Neuronal stem cell (in vitro differentiated cells): ENCODE measurements around the gene CCDC68. TPM values are rescaled to one million over a fixed set of nuclear protein-coding genes. Genes with fewer than 3 reads are reported as not detected.
A peak's percentile ranks its signal among the peaks of the same experiment; 100 is the strongest.

Experiments
- DNase-seq: peaks from one replicate; pipeline ENCODE4 v3.0.0-alpha.2; 2013; ENCODE audit warnings: low spot score
- H2AFZ ChIP-seq: one replicate; pipeline ENCODE4 v1.6.1; 2013; ENCODE audit warnings: mild to moderate bottlenecking, low read length, inconsistent platforms
- H2AK5ac ChIP-seq: 2 replicates; pipeline ENCODE4 v1.6.1; 2013; ENCODE audit warnings: low read depth, mild to moderate bottlenecking, inconsistent platforms, low read length, moderate library complexity, mixed read lengths
- H2BK120ac ChIP-seq: 2 replicates; pipeline ENCODE4 v1.6.1; 2013; ENCODE audit warnings: low read depth, mild to moderate bottlenecking, inconsistent platforms, low read length, moderate library complexity, mixed read lengths
- H2BK12ac ChIP-seq: one replicate; pipeline ENCODE4 v1.6.1; 2013; ENCODE audit warnings: low read length, inconsistent platforms
- H2BK15ac ChIP-seq: 2 replicates; pipeline ENCODE4 v1.6.1; 2013; ENCODE audit warnings: mild to moderate bottlenecking, low read length, inconsistent platforms, mixed read lengths
- H2BK5ac ChIP-seq: one replicate; pipeline ENCODE4 v1.6.1; 2013; ENCODE audit warnings: inconsistent platforms, mild to moderate bottlenecking, low read length, moderate library complexity
- H3K14ac ChIP-seq: one replicate; pipeline ENCODE4 v1.6.1; 2013; ENCODE audit warnings: low read length, inconsistent platforms
- H3K18ac ChIP-seq: 2 replicates; pipeline ENCODE4 v1.6.1; 2013; ENCODE audit warnings: low read length, inconsistent platforms
- H3K23ac ChIP-seq: 2 replicates; pipeline ENCODE4 v1.6.1; 2013; ENCODE audit warnings: low read depth, mild to moderate bottlenecking, mixed read lengths, low read length, inconsistent platforms; ENCODE audit not compliant: poor library complexity
- H3K27ac ChIP-seq: replicated peaks from 3 replicates; pipeline ENCODE4 v1.5.1; 2013; ENCODE audit warnings: low read length, inconsistent platforms
- H3K27me3 ChIP-seq, 3 experiments: 2 replicates each; pipeline ENCODE4 v1.6.1; 2013; ENCODE audit warnings: low read length in 3 of 3, mild to moderate bottlenecking in 2 of 3, inconsistent platforms in 1 of 3, low read depth in 1 of 3, mixed read lengths in 1 of 3, moderate library complexity in 1 of 3; ENCODE audit not compliant: control insufficient read depth in 3 of 3, insufficient read depth in 3 of 3
- H3K36me3 ChIP-seq, 2 donors: replicated peaks in 1 of 2; 2 replicates each; pipeline ENCODE4 v1.6.1; 2013; ENCODE audit warnings: low read length in 2 of 2; ENCODE audit not compliant: control insufficient read depth in 2 of 2, insufficient read depth in 2 of 2
- H3K4ac ChIP-seq: 2 replicates; pipeline ENCODE4 v1.6.1; 2013; ENCODE audit warnings: inconsistent platforms, mild to moderate bottlenecking, low read length, moderate library complexity
- H3K4me1 ChIP-seq, 2 donors: 1 replicate in 1 of 2; 2 replicates in 1 of 2; pipeline ENCODE4 v1.6.1; 2013; ENCODE audit warnings: low read length in 2 of 2, low read depth in 1 of 2; ENCODE audit not compliant: control insufficient read depth in 2 of 2, insufficient read depth in 1 of 2
- H3K4me2 ChIP-seq: one replicate; pipeline ENCODE4 v1.6.1; 2013; ENCODE audit warnings: mild to moderate bottlenecking, low read length, inconsistent platforms; ENCODE audit not compliant: insufficient read depth, poor library complexity, severe bottlenecking
- H3K4me3 ChIP-seq, 2 donors: 2 replicates each; pipeline ENCODE4 v1.5.1; 2013; ENCODE audit warnings: low read length in 2 of 2, mild to moderate bottlenecking in 2 of 2, inconsistent platforms in 1 of 2, moderate library complexity in 1 of 2
- H3K79me1 ChIP-seq: one replicate; pipeline ENCODE4 v1.6.1; 2013; ENCODE audit warnings: low read depth, mild to moderate bottlenecking, inconsistent platforms, low read length, moderate library complexity
- H3K9ac ChIP-seq: one replicate; pipeline ENCODE4 v1.6.1; 2013; ENCODE audit warnings: mild to moderate bottlenecking, low read depth, low read length, inconsistent platforms; ENCODE audit not compliant: poor library complexity
- H3K9me3 ChIP-seq, 2 donors: replicated peaks in 1 of 2; 2 replicates each; pipeline versions ENCODE3 to v1.6.1; 2013; ENCODE audit warnings: low read length in 2 of 2, mild to moderate bottlenecking in 2 of 2, inconsistent platforms in 1 of 2, low read depth in 1 of 2, mixed read lengths in 1 of 2, moderate library complexity in 1 of 2; ENCODE audit not compliant: control insufficient read depth in 2 of 2, insufficient read depth in 1 of 2
- H4K8ac ChIP-seq: one replicate; pipeline ENCODE4 v1.6.1; 2013; ENCODE audit warnings: low read depth, mild to moderate bottlenecking, inconsistent platforms, low read length, moderate library complexity
- H4K91ac ChIP-seq: one replicate; pipeline ENCODE4 v1.6.1; 2013; ENCODE audit warnings: low read length, low read depth, mild to moderate bottlenecking, inconsistent platforms; ENCODE audit not compliant: poor library complexity
- WGBS, 2 donors: extraction: QIAGEN DNeasy Blood & Tissue Kit; methylation state at CpG; one replicate each; pipeline ENCODE4 v1.1.7; 2013; ENCODE audit warnings: missing lambda C conversion rate in 2 of 2, mixed read lengths in 1 of 2; ENCODE audit not compliant: insufficient read length in 2 of 2, insufficient replicate concordance in 1 of 2; ENCODE audit errors: extremely low coverage in 2 of 2; 5-methylcytosine and 5-hydroxymethylcytosine counted together
- polyA plus RNA-seq, 2 experiments: library from polyadenylated mRNA; stranded (reverse); fragments of 200-250 nt; gene quantifications; one replicate each; pipeline ENCODE4 v1.2.3, GENCODE V29; 2013

The CCDC68 gene
- 0.13 TPM for polyA plus RNA-seq (2013, experiment 1 of 2)
- 0.11 TPM for polyA plus RNA-seq (2013, experiment 2 of 2)

GRCh38 chr18:54958704-54959625 lies at the start of gene CCDC68:
Gene CCDC68, minus strand, starts transcription at chr18:54959461. Its CDS starts 16,670 bp downstream, at chr18:54942791.
- no CpG with 5 or more reads among the region's 58 CpGs for WGBS, 2 donors
- peak within 1 kb of the TSS in 1 of 2 donors; percentile 82 for H3K4me3 ChIP-seq
- H4K8ac ChIP-seq, result no peak within 1 kb of the TSS

GRCh38 chr18:55007602-55008001 lies 48.3 kb upstream of the CCDC68 start:
- no peak overlapping the region for H3K4me3 ChIP-seq
- no peak overlapping the region for H3K18ac ChIP-seq

More at GRCh38 chr18:54958704-54959625, at the start of gene CCDC68:
- Histone ChIP-seq H4K91ac (no peak within 1 kb of the TSS), H3K9me3 (no peaks in the 10 kb centered on the region), H3K4me1 (no peaks in the 10 kb centered on the region), H2BK15ac (no peak within 1 kb of the TSS), H2AFZ (no peak within 1 kb of the TSS), H3K9ac (no peak within 1 kb of the TSS), H3K79me1 (no peaks in the 10 kb centered on the region), H2BK120ac (no peak within 1 kb of the TSS), H3K27me3 (peaks cover 0 to 4% (median 0%) of the 10 kb centered on the region in 3 experiments), H3K23ac (no peak within 1 kb of the TSS), H2AK5ac (no peak within 1 kb of the TSS), H2BK5ac (no peak within 1 kb of the TSS), H3K27ac (no peak within 1 kb of the TSS), H3K4me2 (peak within 1 kb of the TSS; percentile 56), H3K18ac (peak within 1 kb of the TSS; percentile 81), H3K14ac (no peak within 1 kb of the TSS), H2BK12ac (no peak within 1 kb of the TSS), H3K36me3 (no peaks in the 10 kb centered on the region), H3K4ac (no peak within 1 kb of the TSS)
- peak; percentile 21 for DNase-seq

GRCh38 chr18:55003695-55004094 lies 44.4 kb upstream of the CCDC68 start:
- Histone ChIP-seq H2BK5ac (no peak overlapping the region), H2BK15ac (no peak overlapping the region), H3K9ac (no peak overlapping the region), H3K9me3 (no peaks in the 10 kb centered on the region), H3K4me3 (no peak overlapping the region), H3K79me1 (no peaks in the 10 kb centered on the region), H2AK5ac (no peak overlapping the region), H3K23ac (no peak overlapping the region), H3K36me3 (no peaks in the 10 kb centered on the region), H3K14ac (no peak overlapping the region), H3K4me2 (no peak overlapping the region), H4K91ac (no peak overlapping the region), H3K27me3 (peaks cover 0 to 4% (median 0%) of the 10 kb centered on the region in 3 experiments), H2BK120ac (no peak overlapping the region), H3K27ac (no peak overlapping the region), H4K8ac (no peak overlapping the region), H3K18ac (no peak overlapping the region), H2AFZ (no peak overlapping the region), H2BK12ac (no peak overlapping the region), H3K4ac (no peak overlapping the region), H3K4me1 (peaks cover 0 to 1% of the 10 kb centered on the region in 2 donors)
- no peak for DNase-seq
- WGBS, 2 donors, result no CpG with 5 or more reads among the region's 5 CpGs

More at GRCh38 chr18:55007602-55008001, 48.3 kb upstream of the CCDC68 start:
- Histone ChIP-seq H2BK15ac (no peak overlapping the region), H3K9me3 (no peaks in the 10 kb centered on the region), H2BK12ac (no peak overlapping the region), H3K23ac (no peak overlapping the region), H3K4me1 (no peaks in the 10 kb centered on the region), H3K14ac (no peak overlapping the region), H3K4ac (no peak overlapping the region), H3K27me3 (peaks cover 0 to 8% (median 0%) of the 10 kb centered on the region in 3 experiments), H3K9ac (no peak overlapping the region), H2AK5ac (no peak overlapping the region), H4K8ac (no peak overlapping the region), H4K91ac (no peak overlapping the region), H3K36me3 (no peaks in the 10 kb centered on the region), H2AFZ (no peak overlapping the region), H2BK120ac (no peak overlapping the region), H3K4me2 (no peak overlapping the region), H3K79me1 (no peaks in the 10 kb centered on the region), H2BK5ac (no peak overlapping the region), H3K27ac (no peak overlapping the region)
- no CpG with 5 or more reads among the region's 4 CpGs for WGBS, 2 donors
- no peak for DNase-seq

- Histone ChIP-seq H3K4ac (no peak overlapping the region), H3K9ac (no peak overlapping the region), H4K8ac (no peak overlapping the region), H3K14ac (no peak overlapping the region), H2BK15ac (no peak overlapping the region), H3K4me1 (peaks cover 0 to 1% of the 10 kb centered on the region in 2 donors), H3K23ac (no peak overlapping the region), H2AK5ac (no peak overlapping the region), H3K18ac (no peak overlapping the region), H2BK5ac (no peak overlapping the region), H2BK12ac (no peak overlapping the region), H3K27ac (no peak overlapping the region), H2BK120ac (no peak overlapping the region), H3K4me2 (no peak overlapping the region), H4K91ac (no peak overlapping the region), H3K27me3 (peaks cover 0 to 4% (median 0%) of the 10 kb centered on the region in 3 experiments), H3K36me3 (no peaks in the 10 kb centered on the region), H3K4me3 (no peak overlapping the region), H2AFZ (no peak overlapping the region), H3K79me1 (no peaks in the 10 kb centered on the region), H3K9me3 (no peaks in the 10 kb centered on the region)
- no CpG with 5 or more reads among the region's 3 CpGs for WGBS, 2 donors
- no peak for DNase-seq
These were observed 43.0 kb upstream of the CCDC68 start for GRCh38 chr18:55002261-55002660.
